Neural cell (in vitro differentiated cells): Measurements from ENCODE around the gene EXOC6B. TPM values are rescaled to one million over a fixed set of nuclear protein-coding genes. Genes with fewer than 3 reads are reported as not detected.

Experiments used
- H2AFZ ChIP-seq: fragments of 200-600, 300-800 bp; sonication (generic), shearing (Covaris generic); 2 replicates; pipeline ENCODE4 v1.6.0; 2014; ENCODE audit warnings: low read depth, mild to moderate bottlenecking, antibody characterized with exemption, low read length, moderate library complexity
- H3F3A ChIP-seq: fragments of 200-600 bp; shearing (Covaris generic); 2 replicates; pipeline ENCODE4 v1.6.1; 2016; ENCODE audit warnings: mild to moderate bottlenecking, moderate library complexity, mixed read lengths, antibody characterized with exemption, low read length; ENCODE audit not compliant: insufficient read depth, poor library complexity, severe bottlenecking
- H3K27ac ChIP-seq: fragments of 200-600, 300-800 bp; sonication (generic), shearing (Covaris generic); 2 replicates; pipeline ENCODE4 v1.5.1; 2014; ENCODE audit warnings: mild to moderate bottlenecking, low read length, moderate library complexity
- H3K27me3 ChIP-seq: fragments of 300-800, 200-600 bp; sonication (generic), shearing (Covaris generic); 2 replicates; pipeline ENCODE4 v1.6.0; 2014; ENCODE audit warnings: mild to moderate bottlenecking, low read depth, low read length, moderate library complexity; ENCODE audit not compliant: insufficient read depth
- H3K36me3 ChIP-seq: fragments of 300-800, 200-600 bp; sonication (generic), shearing (Covaris generic); 2 replicates; pipeline ENCODE4 v1.5.1; 2014; ENCODE audit warnings: mild to moderate bottlenecking, antibody characterized with exemption, low read length, moderate library complexity; ENCODE audit not compliant: insufficient read depth
- H3K4me2 ChIP-seq: fragments of 300-800, 200-600 bp; sonication (generic), shearing (Covaris generic); 2 replicates; pipeline ENCODE4 v1.6.0; 2014; ENCODE audit warnings: mild to moderate bottlenecking, low read length
- H3K4me3 ChIP-seq: fragments of 300-800, 200-600 bp; sonication (generic), shearing (Covaris generic); 2 replicates; pipeline ENCODE4 v1.5.1; 2014; ENCODE audit warnings: mild to moderate bottlenecking, low read length, moderate library complexity
- H3K79me2 ChIP-seq: fragments of 200-600 bp; shearing (Covaris generic); replicated peaks from 2 replicates; pipeline ENCODE4 v1.6.0; 2014; ENCODE audit warnings: mild to moderate bottlenecking, low read length, moderate library complexity; ENCODE audit not compliant: insufficient read depth
- H3K9ac ChIP-seq: fragments of 300-800, 200-600 bp; sonication (generic), shearing (Covaris generic); 2 replicates; pipeline ENCODE4 v1.6.1; 2016; ENCODE audit warnings: mild to moderate bottlenecking, low read length, mixed read lengths
- H3K9me2 ChIP-seq: fragments of 200-600 bp; shearing (Covaris generic); 2 replicates; pipeline ENCODE4 v1.6.1; 2016; ENCODE audit warnings: mild to moderate bottlenecking, low read length, mixed read lengths; ENCODE audit not compliant: insufficient read depth
- H3K9me3 ChIP-seq: fragments of 200-600, 300-800 bp; sonication (generic), shearing (Covaris generic); 2 replicates; pipeline ENCODE4 v1.6.1; 2016; ENCODE audit warnings: mild to moderate bottlenecking, mixed run types, low read length, moderate library complexity, mixed read lengths
- H4K20me1 ChIP-seq: fragments of 200-600 bp; shearing (Covaris generic); 2 replicates; pipeline ENCODE4 v1.6.1; 2016; ENCODE audit warnings: mild to moderate bottlenecking, mixed run types; ENCODE audit not compliant: insufficient read depth
- EP300 ChIP-seq: fragments of 450-650 bp; conservative IDR thresholded peaks from 2 replicates; pipeline ENCODE4 v1.6.1; 2014; ENCODE audit warnings: antibody characterized with exemption, mild to moderate bottlenecking, moderate library complexity; ENCODE audit not compliant: poor library complexity, severe bottlenecking
- EZH2 ChIP-seq: fragments of 200-600, 300-800 bp; shearing (Covaris generic), sonication (generic); IDR thresholded peaks from 2 replicates; pipeline ENCODE4 v1.6.1; 2014; ENCODE audit warnings: antibody characterized with exemption, low read length, borderline replicate concordance, mild to moderate bottlenecking; ENCODE audit not compliant: insufficient read depth, poor library complexity, severe bottlenecking
- MXI1 ChIP-seq: fragments of 450-650 bp; conservative IDR thresholded peaks from 2 replicates; pipeline ENCODE4 v1.6.1; 2014; ENCODE audit warnings: antibody characterized with exemption, mild to moderate bottlenecking; ENCODE audit not compliant: poor library complexity, severe bottlenecking
- POLR2AphosphoS5 ChIP-seq: IDR thresholded peaks from 2 replicates; pipeline ENCODE4 v1.6.1; 2012
- RAD21 ChIP-seq: fragments of 450-650 bp; conservative IDR thresholded peaks from 2 replicates; pipeline ENCODE4 v1.6.1; 2014; ENCODE audit warnings: antibody characterized with exemption, mild to moderate bottlenecking, moderate library complexity
- REST ChIP-seq: IDR thresholded peaks from 2 replicates; pipeline ENCODE4 v1.6.1; 2012; ENCODE audit warnings: borderline replicate concordance
- SMC3 ChIP-seq: fragments of 450-650 bp; conservative IDR thresholded peaks from 2 replicates; pipeline ENCODE4 v1.6.1; 2014; ENCODE audit warnings: antibody characterized with exemption, mild to moderate bottlenecking, moderate library complexity; ENCODE audit not compliant: poor library complexity
- TAF1 ChIP-seq: IDR thresholded peaks from 2 replicates; pipeline ENCODE4 v1.6.1; 2012; ENCODE audit warnings: low read depth
- polyA plus RNA-seq: library from polyadenylated mRNA; depleted of rRNA; stranded (reverse); fragments of >200 nt; gene quantifications from 2 replicates; pipeline ENCODE4 v1.2.3, GENCODE V29; 2014
- TF ChIP-seq, protein P1 (sequence below): fragments of 450-650 bp; IDR thresholded peaks from 2 replicates; pipeline ENCODE4 v1.5.1; 2014; ENCODE audit warnings: antibody characterized with exemption, mild to moderate bottlenecking, moderate library complexity; ENCODE audit not compliant: poor library complexity, severe bottlenecking

Gene EXOC6B
- polyA plus RNA-seq, 1 donor from 2014 or later, result 23.4 TPM

GRCh38 chr2:72744049-72744448, 81.8 kb downstream of the EXOC6B start:
- no peak overlapping the region for H2AFZ ChIP-seq
- no peak overlapping the region for H3K4me3 ChIP-seq
- no peak overlapping the region for H3K9ac ChIP-seq
- no peaks in the 10 kb centered on the region for H3K9me3 ChIP-seq
- peaks cover 4% of the 10 kb centered on the region for H3K79me2 ChIP-seq
- no peaks in the 10 kb centered on the region for H3F3A ChIP-seq
- H3K36me3 ChIP-seq, result no peaks in the 10 kb centered on the region
- no peak overlapping the region for H3K4me2 ChIP-seq
- H3K27me3 ChIP-seq, result no peaks in the 10 kb centered on the region
- no peak overlapping the region for H3K27ac ChIP-seq
- H3K9me2 ChIP-seq, result no peaks in the 10 kb centered on the region
- TF ChIP-seq EP300 (no peak), REST (no peak), EZH2 (no peak), RAD21 (no peak), POLR2AphosphoS5 (no peak), MXI1 (no peak)
- TF ChIP-seq, protein P1, sequence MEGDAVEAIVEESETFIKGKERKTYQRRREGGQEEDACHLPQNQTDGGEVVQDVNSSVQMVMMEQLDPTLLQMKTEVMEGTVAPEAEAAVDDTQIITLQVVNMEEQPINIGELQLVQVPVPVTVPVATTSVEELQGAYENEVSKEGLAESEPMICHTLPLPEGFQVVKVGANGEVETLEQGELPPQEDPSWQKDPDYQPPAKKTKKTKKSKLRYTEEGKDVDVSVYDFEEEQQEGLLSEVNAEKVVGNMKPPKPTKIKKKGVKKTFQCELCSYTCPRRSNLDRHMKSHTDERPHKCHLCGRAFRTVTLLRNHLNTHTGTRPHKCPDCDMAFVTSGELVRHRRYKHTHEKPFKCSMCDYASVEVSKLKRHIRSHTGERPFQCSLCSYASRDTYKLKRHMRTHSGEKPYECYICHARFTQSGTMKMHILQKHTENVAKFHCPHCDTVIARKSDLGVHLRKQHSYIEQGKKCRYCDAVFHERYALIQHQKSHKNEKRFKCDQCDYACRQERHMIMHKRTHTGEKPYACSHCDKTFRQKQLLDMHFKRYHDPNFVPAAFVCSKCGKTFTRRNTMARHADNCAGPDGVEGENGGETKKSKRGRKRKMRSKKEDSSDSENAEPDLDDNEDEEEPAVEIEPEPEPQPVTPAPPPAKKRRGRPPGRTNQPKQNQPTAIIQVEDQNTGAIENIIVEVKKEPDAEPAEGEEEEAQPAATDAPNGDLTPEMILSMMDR, result no peak
- H4K20me1 ChIP-seq, result no peaks in the 10 kb centered on the region

DNA sequence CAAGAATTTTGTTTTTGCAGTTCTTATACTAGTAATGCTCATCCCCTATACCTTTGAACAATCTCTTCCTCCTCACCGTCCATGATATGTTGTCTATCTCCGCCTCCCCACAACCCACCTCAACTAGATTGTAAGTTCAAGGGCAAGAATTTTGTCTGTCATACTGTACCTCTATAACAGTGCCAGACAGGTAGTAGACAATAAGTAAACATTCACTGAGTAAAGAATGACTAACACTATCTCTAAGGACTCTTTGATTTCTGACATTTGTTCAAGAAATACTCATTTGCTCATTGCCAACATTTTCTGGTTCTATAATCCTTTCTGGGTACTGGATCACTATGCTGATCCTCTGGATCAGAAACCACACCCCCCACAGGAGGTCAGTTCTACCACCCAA, 82.4 kb downstream of the EXOC6B start:
- H3F3A ChIP-seq, result no peaks in the 10 kb centered on the region
- TF ChIP-seq, protein P1, result no peak
- no peak for TF ChIP-seq EP300
- TF ChIP-seq POLR2AphosphoS5, result no peak
- TF ChIP-seq MXI1, result no peak
- TF ChIP-seq REST, result no peak
- no peak for TF ChIP-seq RAD21
- TF ChIP-seq SMC3, result no peak
- TF ChIP-seq TAF1, result no peak
- no peak for TF ChIP-seq EZH2
- H3K9ac ChIP-seq, result no peak overlapping the region

More for the DNA sequence above, 82.4 kb downstream of the EXOC6B start:
- Histone ChIP-seq H3K4me3 (no peak overlapping the region), H3K9me2 (no peaks in the 10 kb centered on the region), H3K4me2 (no peak overlapping the region), H3K79me2 (peaks cover 4% of the 10 kb centered on the region), H4K20me1 (no peaks in the 10 kb centered on the region), H2AFZ (no peak overlapping the region), H3K9me3 (no peaks in the 10 kb centered on the region), H3K27ac (no peak overlapping the region), H3K27me3 (no peaks in the 10 kb centered on the region), H3K36me3 (no peaks in the 10 kb centered on the region)
